Adipose tissue (tissue), 3 donors: ENCODE data around the gene STK40. TPM values are rescaled to one million over a fixed set of nuclear protein-coding genes. Genes with fewer than 3 reads are reported as not detected.

Source experiments
- H3K27ac ChIP-seq: one replicate; pipeline ENCODE4 v1.5.1; 2013; ENCODE audit warnings: low read depth, low read length
- WGBS, 3 donors: extraction: QIAGEN DNeasy Blood & Tissue Kit; methylation state at CpG; one replicate each; pipeline ENCODE4 v1.1.7; 2013; 5-methylcytosine and 5-hydroxymethylcytosine counted together
- polyA plus RNA-seq, 3 donors: library from polyadenylated mRNA; stranded (reverse); fragments of 200-250 nt; gene quantifications; one replicate each; pipeline ENCODE4 v1.2.3, GENCODE V29; 2013
- donor health status: healthy with polysubstance abuse.
- donor health status: Bipolar disorder and iron deficiency.
- donor health status: healthy.

STK40 gene
- polyA plus RNA-seq, 3 donors = 22.8 to 63.2 (median 50.7) TPM

- H3K27ac ChIP-seq = peak overlapping the region; percentile 64
- 48 to 74% (median 53%) methylated on average over 22 of the region's 22 CpGs for WGBS, 3 donors
Measured at GRCh38 chr1:36400825-36401601, 15.3 kb upstream of the STK40 start.

- no peak overlapping the region for H3K27ac ChIP-seq
- 85 to 91% (median 90%) methylated on average over 10 of the region's 10 CpGs for WGBS, 3 donors
Measured at GRCh38 chr1:36400514-36400824, 14.7 kb upstream of the STK40 start.

GRCh38 chr1:36398370-36398977 is 12.8 kb upstream of the STK40 start:
- WGBS, 3 donors = 82 to 91% (median 87%) methylated on average over 7 of the region's 7 CpGs
- peak overlapping the region; percentile 63 for H3K27ac ChIP-seq

- WGBS, 3 donors = 0 to 1% (median 0%) methylated on average over 59 to 60 of the region's 60 CpGs
- H3K27ac ChIP-seq = peak within 1 kb of the TSS; percentile 63
Measured at GRCh38 chr1:36397378-36398230, 11.9 kb upstream of the STK40 start, which contains the start of gene LSM10. TSS of gene LSM10 (minus strand) at chr1:36397908. CDS start at chr1:36394129, 3,779 bp downstream.

- 3 to 8% (median 4%) methylated on average over 5 of the region's 5 CpGs for WGBS, 3 donors
- peak overlapping the region; percentile 63 for H3K27ac ChIP-seq
Measured at GRCh38 chr1:36397083-36397377, 11.3 kb upstream of the STK40 start.

- no peak overlapping the region for H3K27ac ChIP-seq
- 67 to 87% (median 78%) methylated on average over 6 of the region's 6 CpGs for WGBS, 3 donors
Measured at GRCh38 chr1:36396359-36396758, 10.6 kb upstream of the STK40 start.

GRCh38 chr1:36393686-36394085 is 8.0 kb upstream of the STK40 start:
- H3K27ac ChIP-seq = no peak overlapping the region
- WGBS, 3 donors = 94 to 97% (median 96%) methylated on average over 19 of the region's 19 CpGs

GRCh38 chr1:36392836-36393235 is 7.1 kb upstream of the STK40 start:
- 86 to 94% (median 91%) methylated on average over 4 of the region's 4 CpGs for WGBS, 3 donors
- no peak overlapping the region for H3K27ac ChIP-seq

GRCh38 chr1:36391271-36391670 is 5.5 kb upstream of the STK40 start:
- no peak overlapping the region for H3K27ac ChIP-seq
- 92 to 96% (median 93%) methylated on average over 8 of the region's 8 CpGs for WGBS, 3 donors

- no peak overlapping the region for H3K27ac ChIP-seq
- WGBS, 3 donors = 81 to 92% (median 89%) methylated on average over 2 of the region's 2 CpGs
Measured at GRCh38 chr1:36390411-36390810, 4.7 kb upstream of the STK40 start.

- WGBS, 3 donors = 90 to 100% (median 95%) methylated on average over 1 of the region's 1 CpG
- H3K27ac ChIP-seq = no peak overlapping the region
Measured at GRCh38 chr1:36389999-36390398, 4.3 kb upstream of the STK40 start.

- WGBS, 3 donors = 78 to 89% (median 79%) methylated on average over 2 of the region's 2 CpGs
- H3K27ac ChIP-seq = no peak overlapping the region
Measured at GRCh38 chr1:36389261-36389660, 3.5 kb upstream of the STK40 start.

- peak overlapping the region; percentile 95 for H3K27ac ChIP-seq
- 42 to 68% (median 45%) methylated on average over 10 of the region's 10 CpGs for WGBS, 3 donors
Measured at GRCh38 chr1:36387141-36387949, 1.6 kb upstream of the STK40 start.

- peak overlapping the region; percentile 98 for H3K27ac ChIP-seq
- WGBS, 3 donors = 1 to 2% (median 2%) methylated on average over 14 of the region's 14 CpGs
Measured at GRCh38 chr1:36386265-36387140, 779 bp upstream of the STK40 start.

GRCh38 chr1:36384542-36385409 is 948 bp downstream of the STK40 start:
- peak overlapping the region; percentile 5 for H3K27ac ChIP-seq
- WGBS, 3 donors = 0 to 1% (median 1%) methylated on average over 25 of the region's 25 CpGs

- no peak overlapping the region for H3K27ac ChIP-seq
- WGBS, 3 donors = 41 to 79% (median 76%) methylated on average over 4 of the region's 4 CpGs
Measured at GRCh38 chr1:36383240-36383639, 2.5 kb downstream of the STK40 start.

GRCh38 chr1:36382669-36383068 is 3.1 kb downstream of the STK40 start:
- no peak overlapping the region for H3K27ac ChIP-seq
- whole genome bisulfite sequencing, 3 donors = 79 to 94% (median 93%) methylated on average over 4 of the region's 4 CpGs
